HCT116 (cell line): ENCODE measurements around the gene COL4A1. TPM values are rescaled to one million over a fixed set of nuclear protein-coding genes. Genes with fewer than 3 reads are reported as not detected.

Experiments used
- ATAC-seq: fragments of 200-7000 bp; cut with Tn5 transposase; 2 replicates; pipeline ENCODE4 v1.9.1; 2020; ENCODE audit warnings: mild to moderate bottlenecking, moderate library complexity
- BruUV-seq: library from RNA; stranded (reverse); fragments of 400-500 nt; replicated peaks from 2 replicates; lab custom pipeline; 2021; lab: Mats Ljungman, UMichigan
- CTCF ChIA-PET: fragments of 300-600 bp; sonication (Branson Sonifier 250); formaldehyde crosslinking; loops from one replicate; lab custom pipeline; 2021; ENCODE audit warnings: antibody characterized with exemption; lab: Charles Lee
- POLR2A ChIA-PET: fragments of 300-600, 350-600 bp; sonication (Branson Sonifier 250); formaldehyde crosslinking; loops from one replicate; lab custom pipeline; 2021; ENCODE audit warnings: antibody characterized with exemption; lab: Charles Lee
- RAD21 ChIA-PET, 2 experiments: fragments of 300-600 bp; sonication (Branson Sonifier 250); formaldehyde crosslinking; loops; one replicate each; lab custom pipeline; 2023; ENCODE audit warnings: low total read pairs in 2 of 2; ENCODE audit not compliant: uncharacterized antibody in 2 of 2, unreplicated experiment in 2 of 2, low non-redundant PET in 1 of 2; lab: Charles Lee
- DNase-seq: peaks from one replicate; pipeline ENCODE4 v3.0.0-alpha.2; 2010; ENCODE audit warnings: low read depth, low spot score
- H2AFZ ChIP-seq: fragments of 200-600 bp; shearing (Covaris generic), sonication (generic); 2 replicates; pipeline ENCODE4 v1.6.1; 2017; ENCODE audit warnings: low read depth, mixed run types, mixed read lengths, antibody characterized with exemption, low read length; ENCODE audit not compliant: poor library complexity, severe bottlenecking
- H3K27ac ChIP-seq: 2 replicates; pipeline ENCODE4 v1.5.1; 2012; ENCODE audit warnings: low read depth, low read length
- H3K27me3 ChIP-seq: fragments of 200-600 bp; sonication (generic); 2 replicates; pipeline ENCODE4 v1.6.1; 2016; ENCODE audit warnings: mixed run types, low read length, mixed read lengths; ENCODE audit not compliant: insufficient read depth
- H3K36me3 ChIP-seq, 2 experiments: fragments of 200-500 bp in 1 of 2; fragments of 200-600 bp in 1 of 2; sonication (Bioruptor generic) in 1 of 2; sonication (generic) in 1 of 2; 2 replicates each; pipeline versions ENCODE4 v1.5.1 to v1.6.1; 2014 to 2016; ENCODE audit warnings: low read length in 2 of 2, inconsistent platforms in 1 of 2, mixed read lengths in 1 of 2, mixed run types in 1 of 2; ENCODE audit not compliant: insufficient read depth in 2 of 2, control insufficient read depth in 1 of 2
- H3K4me1 ChIP-seq, 2 experiments: fragments of 200-600 bp in 1 of 2; sonication (generic) in 1 of 2; 2 replicates each; pipeline versions ENCODE4 v1.5.1 to v1.6.1; 2012 to 2017; ENCODE audit warnings: low read length in 2 of 2, inconsistent platforms in 1 of 2, mild to moderate bottlenecking in 1 of 2, mixed read lengths in 1 of 2, mixed run types in 1 of 2, moderate library complexity in 1 of 2; ENCODE audit not compliant: insufficient read depth in 2 of 2, control insufficient read depth in 1 of 2
- H3K4me2 ChIP-seq: fragments of 200-600 bp; sonication (generic); 2 replicates; pipeline ENCODE4 v1.6.1; 2017; ENCODE audit warnings: mixed run types, low read length, mixed read lengths
- H3K4me3 ChIP-seq, 2 experiments: fragments of 200-600 bp in 1 of 2; sonication (generic) in 1 of 2; replicated peaks in 1 of 2; 2 replicates each; pipeline ENCODE4 v1.5.1; 2011 to 2016; ENCODE audit warnings: low read length in 2 of 2, control low read depth in 1 of 2, low read depth in 1 of 2, mild to moderate bottlenecking in 1 of 2, mixed read lengths in 1 of 2, mixed run types in 1 of 2
- H3K79me2 ChIP-seq: fragments of 200-600 bp; sonication (generic); 2 replicates; pipeline ENCODE4 v1.6.1; 2017; ENCODE audit warnings: mild to moderate bottlenecking, mixed run types, low read length, moderate library complexity, mixed read lengths; ENCODE audit not compliant: insufficient read depth
- H3K9ac ChIP-seq: fragments of 200-600 bp; sonication (generic); 2 replicates; pipeline ENCODE4 v1.6.1; 2016; ENCODE audit warnings: low read length, mixed read lengths
- H3K9me2 ChIP-seq: fragments of 200-600 bp; sonication (generic), shearing (Covaris generic); 2 replicates; pipeline ENCODE4 v1.6.1; 2017; ENCODE audit warnings: mixed run types, mild to moderate bottlenecking, moderate library complexity; ENCODE audit not compliant: insufficient read depth
- H3K9me3 ChIP-seq, 2 experiments: fragments of 200-500 bp in 1 of 2; fragments of 200-600 bp in 1 of 2; sonication (Bioruptor generic) in 1 of 2; sonication (generic) in 1 of 2; 2 replicates each; pipeline ENCODE4 v1.6.1; 2014 to 2017; ENCODE audit warnings: low read length in 2 of 2, mixed read lengths in 2 of 2, inconsistent platforms in 1 of 2, low read depth in 1 of 2, mild to moderate bottlenecking in 1 of 2, mixed run types in 1 of 2, moderate library complexity in 1 of 2; ENCODE audit not compliant: control insufficient read depth in 1 of 2, insufficient read depth in 1 of 2
- H4K20me1 ChIP-seq: fragments of 200-600 bp; sonication (generic), shearing (Covaris generic); 2 replicates; pipeline ENCODE4 v1.6.1; 2017; ENCODE audit warnings: mixed run types, mild to moderate bottlenecking, moderate library complexity; ENCODE audit not compliant: insufficient read depth
- ATF3 ChIP-seq: IDR thresholded peaks from 2 replicates; pipeline ENCODE4 v1.6.1; 2012
- CTCF ChIP-seq, 3 experiments: fragments of 200-600 bp in 1 of 3; sonication (generic) in 1 of 3; IDR thresholded peaks in 2 of 3; conservative IDR thresholded peaks in 1 of 3; 2 replicates each; pipeline ENCODE4 v1.5.1; 2012 to 2017; ENCODE audit warnings: low read depth in 2 of 3, low read length in 2 of 3, antibody characterized with exemption in 1 of 3, borderline replicate concordance in 1 of 3, control low read depth in 1 of 3, mild to moderate bottlenecking in 1 of 3, mixed read lengths in 1 of 3, mixed run types in 1 of 3, moderate library complexity in 1 of 3; ENCODE audit not compliant: insufficient read depth in 1 of 3
- EGR1 ChIP-seq: IDR thresholded peaks from 2 replicates; pipeline ENCODE4 v1.6.1; 2012; ENCODE audit warnings: low read depth
- POLR2AphosphoS5 ChIP-seq: IDR thresholded peaks from 2 replicates; pipeline ENCODE4 v1.6.1; 2011; ENCODE audit warnings: mild to moderate bottlenecking, low read depth, low read length, moderate library complexity
- REST ChIP-seq: IDR thresholded peaks from 2 replicates; pipeline ENCODE4 v1.6.1; 2012; ENCODE audit warnings: low read depth
- intact Hi-C: fragments of 100-400 bp; cut with micrococcal nuclease; formaldehyde crosslinking; loops from 2 replicates; pipeline ENCODE4 v1.10.0; 2022
- total RNA-seq: library from RNA; stranded (reverse); gene quantifications from one replicate; pipeline ENCODE4 v1.2.1, GENCODE V29; 2021; ENCODE audit not compliant: unreplicated experiment

Gene COL4A1
- total RNA-seq, 1 experiment from 2014 or later: 0.57 TPM

GRCh38 chr13:110271313-110271712 lies 35.6 kb downstream of the COL4A1 start:
- no peaks in the 10 kb centered on the region for H4K20me1 ChIP-seq
- no peak overlapping the region for H2AFZ ChIP-seq
- no peak overlapping the region for H3K4me2 ChIP-seq
- DNase-seq (no peak), ATAC-seq (no peak)
- ChIA-PET POLR2A (no interaction called here), CTCF (no interaction called here), RAD21 (no interaction called here)
- H3K9ac ChIP-seq: no peak overlapping the region
- no peaks in the 10 kb centered on the region for H3K4me1 ChIP-seq
- no peaks in the 10 kb centered on the region for H3K9me3 ChIP-seq
- H3K27ac ChIP-seq: no peak overlapping the region
- H3K36me3 ChIP-seq: no peaks in the 10 kb centered on the region
- no peak overlapping the region for H3K4me3 ChIP-seq
- no peaks in the 10 kb centered on the region for H3K9me2 ChIP-seq
- H3K79me2 ChIP-seq: no peaks in the 10 kb centered on the region
- BruUV-seq: no TSS peak
- intact Hi-C loops: no loop called here
- no peaks in the 10 kb centered on the region for H3K27me3 ChIP-seq
- TF ChIP-seq POLR2AphosphoS5 (no peak), ATF3 (no peak), EGR1 (no peak), REST (no peak), CTCF (IDR thresholded peaks at IDR 0.05 in 2 of 3, conservative IDR thresholded peaks at IDR 0.05 in 1 of 3; ENCODE audit: borderline replicate concordance in 1 of 3, insufficient read depth in 1 of 3, low read depth in 2 of 3, low read length in 2 of 3) (no peak)
- TF ChIP-seq, all 23 proteins: peak for 0
